ENCODE data around the gene CNTN5.

The CNTN5 gene

GRCh38 chr11:100308202-100308601 lies 1287.5 kb downstream of the CNTN5 start (continued):
- TF ChIP-seq ZNF280D (tag by site-specific recombination; IDR thresholded peaks at IDR 0.05) (no peak), ZEB2 (tag by site-specific recombination; IDR thresholded peaks at IDR 0.05) (no peak)

- H3K36me3 ChIP-seq (ENCODE audit: control insufficient read depth in 2 of 2, insufficient read depth in 1 of 2, low read length in 2 of 2) = no peaks in the 10 kb centered on the region
- TF ChIP-seq RBAK (tag by site-specific recombination; IDR thresholded peaks at IDR 0.05) = no peak
- TF ChIP-seq ZNF560 (tag by site-specific recombination; IDR thresholded peaks at IDR 0.05; ENCODE audit: borderline replicate concordance) = no peak
- TF ChIP-seq ZNF175 (tag by site-specific recombination; IDR thresholded peaks at IDR 0.05) = no peak
- no peak for TF ChIP-seq ZNF19 (tag by site-specific recombination; IDR thresholded peaks at IDR 0.05; ENCODE audit: low read depth)
- no peak for TF ChIP-seq OVOL3 (tag by site-specific recombination; IDR thresholded peaks at IDR 0.05)
- TF ChIP-seq ZNF629 (tag by site-specific recombination; IDR thresholded peaks at IDR 0.05) = no peak
- TF ChIP-seq REST (tag by site-specific recombination; IDR thresholded peaks at IDR 0.05) = no peak
- no peak for TF ChIP-seq ZNF433 (tag by site-specific recombination; IDR thresholded peaks at IDR 0.05; ENCODE audit: low read depth)
- TF ChIP-seq ZNF140 (tag by site-specific recombination; IDR thresholded peaks at IDR 0.05) = no peak
- CTCF ChIA-PET = no interaction called here
- no peaks in the 10 kb centered on the region for H3K9me3 ChIP-seq (ENCODE audit: control insufficient read depth, insufficient read depth, low read depth, low read length)
- no peaks in the 10 kb centered on the region for H3K4me1 ChIP-seq (ENCODE audit: control insufficient read depth, insufficient read depth, low read length)
- no peak overlapping the region for H3K4me3 ChIP-seq (ENCODE audit: low read depth, low read length)
- no peak overlapping the region for H3K27ac ChIP-seq (ENCODE audit: extremely low read depth, low read depth, low read length)
- POLR2A ChIA-PET = no interaction called here
Observed at GRCh38 chr11:100315946-100316345, 1295.2 kb downstream of the CNTN5 start.

GRCh38 chr11:100316952-100317351 lies 1296.2 kb downstream of the CNTN5 start:
- TF ChIP-seq ZBTB21 (tag by site-specific recombination; IDR thresholded peaks at IDR 0.05) = no peak
- TF ChIP-seq MYNN (tag by site-specific recombination; IDR thresholded peaks at IDR 0.05; ENCODE audit: borderline replicate concordance) = no peak
- no peak for TF ChIP-seq ZNF624 (tag by site-specific recombination; IDR thresholded peaks at IDR 0.05)
- TF ChIP-seq ZNF670 (tag by site-specific recombination; IDR thresholded peaks at IDR 0.05; ENCODE audit: low read depth) = no peak
- POLR2A ChIA-PET = no interaction called here
- CTCF ChIA-PET = no interaction called here
- Histone ChIP-seq H3K4me1 (ENCODE audit: control insufficient read depth, insufficient read depth, low read length) (no peaks in the 10 kb centered on the region), H3K4me3 (ENCODE audit: low read depth, low read length) (no peak overlapping the region), H3K36me3 (ENCODE audit: control insufficient read depth in 2 of 2, insufficient read depth in 1 of 2, low read length in 2 of 2) (no peaks in the 10 kb centered on the region), H3K9me3 (ENCODE audit: control insufficient read depth, insufficient read depth, low read depth, low read length) (no peaks in the 10 kb centered on the region), H3K27ac (ENCODE audit: extremely low read depth, low read depth, low read length) (no peak overlapping the region)

GRCh38 chr11:100319691-100320090 lies 1298.9 kb downstream of the CNTN5 start:
- no peaks in the 10 kb centered on the region for H3K36me3 ChIP-seq (ENCODE audit: control insufficient read depth in 2 of 2, insufficient read depth in 1 of 2, low read length in 2 of 2)
- H3K4me3 ChIP-seq (ENCODE audit: low read depth, low read length) = no peak overlapping the region
- no peaks in the 10 kb centered on the region for H3K4me1 ChIP-seq (ENCODE audit: control insufficient read depth, insufficient read depth, low read length)
- no peaks in the 10 kb centered on the region for H3K9me3 ChIP-seq (ENCODE audit: control insufficient read depth, insufficient read depth, low read depth, low read length)
- ChIA-PET CTCF (no interaction called here), POLR2A (no interaction called here)
- no peak overlapping the region for H3K27ac ChIP-seq (ENCODE audit: extremely low read depth, low read depth, low read length)
- no peak for TF ChIP-seq ZNF184 (tag by site-specific recombination; IDR thresholded peaks at IDR 0.05)
- TF ChIP-seq ZBTB20 (tag by site-specific recombination; IDR thresholded peaks at IDR 0.05) = no peak
- TF ChIP-seq ZNF280C (tag by site-specific recombination; IDR thresholded peaks at IDR 0.05) = no peak
- TF ChIP-seq IKZF3 (tag by site-specific recombination; IDR thresholded peaks at IDR 0.05) = no peak
- no peak for TF ChIP-seq PRDM6 (tag by site-specific recombination; IDR thresholded peaks at IDR 0.05)
- no peak for TF ChIP-seq GLIS2 (tag by site-specific recombination; IDR thresholded peaks at IDR 0.05)
- TF ChIP-seq TCF7L2 (IDR thresholded peaks at IDR 0.05; ENCODE audit: borderline replicate concordance, low read depth, low read length) = no peak

Measured in HEK293 (cell line).